Measurements from ENCODE around the gene STK32C.

STK32C gene

DNA sequence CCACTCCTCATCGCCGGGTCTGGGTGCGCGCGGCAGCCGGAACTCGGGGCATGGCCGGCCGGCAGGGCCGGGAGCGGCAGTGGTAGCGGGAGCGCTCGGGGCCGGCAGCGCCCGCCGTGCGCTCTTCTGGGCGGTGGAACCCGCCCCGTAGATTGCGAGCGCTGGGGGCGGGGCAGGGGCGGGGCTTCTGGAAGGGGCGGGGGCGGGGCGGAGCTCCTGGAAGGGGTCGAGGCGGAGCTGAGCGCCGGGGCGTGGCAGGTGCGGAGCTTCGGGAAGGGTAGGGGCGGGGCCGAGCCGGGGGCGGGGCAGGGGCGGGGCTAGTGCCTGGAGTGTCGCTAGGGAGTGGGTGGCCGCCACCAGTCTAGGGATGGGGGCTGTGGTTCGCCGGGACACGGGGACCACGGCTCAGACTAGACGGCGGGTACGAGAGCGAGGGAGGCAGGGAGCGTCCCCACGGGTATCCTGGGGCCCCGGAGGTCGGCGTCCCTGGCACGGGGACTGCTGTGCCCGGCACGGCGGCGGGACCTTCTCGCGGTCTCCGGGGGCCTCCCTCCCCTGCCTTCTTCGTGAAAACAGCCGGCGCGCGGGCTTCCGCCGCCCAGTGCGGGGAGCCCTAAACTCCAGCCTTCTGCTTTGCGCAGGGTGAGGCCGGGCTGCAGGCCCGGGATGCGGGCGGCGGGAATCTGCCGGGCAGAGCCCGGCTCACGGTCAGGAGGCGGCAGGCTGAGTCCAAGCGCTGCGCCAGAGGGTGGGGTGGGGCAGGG, at the start of gene STK32C:
Gene STK32C (minus strand): TSS at position 128 of the 764 bp plus-strand sequence. CDS start 117 bp downstream, at position 11.
- Mint-ChIP-seq H3K27me3 (ENCODE audit: low read depth, poor library complexity) (peaks cover 88% of the 10 kb centered on the region), H3K27ac (no peak within 1 kb of the TSS), H3K36me3 (ENCODE audit: low read depth) (peaks cover 12% of the 10 kb centered on the region), H3K4me3 (peak within 1 kb of the TSS; percentile 86), H3K4me1 (peaks cover 25% of the 10 kb centered on the region), H3K9me3 (peaks cover 25% of the 10 kb centered on the region)
- TF ChIP-seq, protein P1, sequence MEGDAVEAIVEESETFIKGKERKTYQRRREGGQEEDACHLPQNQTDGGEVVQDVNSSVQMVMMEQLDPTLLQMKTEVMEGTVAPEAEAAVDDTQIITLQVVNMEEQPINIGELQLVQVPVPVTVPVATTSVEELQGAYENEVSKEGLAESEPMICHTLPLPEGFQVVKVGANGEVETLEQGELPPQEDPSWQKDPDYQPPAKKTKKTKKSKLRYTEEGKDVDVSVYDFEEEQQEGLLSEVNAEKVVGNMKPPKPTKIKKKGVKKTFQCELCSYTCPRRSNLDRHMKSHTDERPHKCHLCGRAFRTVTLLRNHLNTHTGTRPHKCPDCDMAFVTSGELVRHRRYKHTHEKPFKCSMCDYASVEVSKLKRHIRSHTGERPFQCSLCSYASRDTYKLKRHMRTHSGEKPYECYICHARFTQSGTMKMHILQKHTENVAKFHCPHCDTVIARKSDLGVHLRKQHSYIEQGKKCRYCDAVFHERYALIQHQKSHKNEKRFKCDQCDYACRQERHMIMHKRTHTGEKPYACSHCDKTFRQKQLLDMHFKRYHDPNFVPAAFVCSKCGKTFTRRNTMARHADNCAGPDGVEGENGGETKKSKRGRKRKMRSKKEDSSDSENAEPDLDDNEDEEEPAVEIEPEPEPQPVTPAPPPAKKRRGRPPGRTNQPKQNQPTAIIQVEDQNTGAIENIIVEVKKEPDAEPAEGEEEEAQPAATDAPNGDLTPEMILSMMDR (IDR thresholded peaks at IDR 0.05) = no peak
- DNase-seq = peak; percentile 93

DNA sequence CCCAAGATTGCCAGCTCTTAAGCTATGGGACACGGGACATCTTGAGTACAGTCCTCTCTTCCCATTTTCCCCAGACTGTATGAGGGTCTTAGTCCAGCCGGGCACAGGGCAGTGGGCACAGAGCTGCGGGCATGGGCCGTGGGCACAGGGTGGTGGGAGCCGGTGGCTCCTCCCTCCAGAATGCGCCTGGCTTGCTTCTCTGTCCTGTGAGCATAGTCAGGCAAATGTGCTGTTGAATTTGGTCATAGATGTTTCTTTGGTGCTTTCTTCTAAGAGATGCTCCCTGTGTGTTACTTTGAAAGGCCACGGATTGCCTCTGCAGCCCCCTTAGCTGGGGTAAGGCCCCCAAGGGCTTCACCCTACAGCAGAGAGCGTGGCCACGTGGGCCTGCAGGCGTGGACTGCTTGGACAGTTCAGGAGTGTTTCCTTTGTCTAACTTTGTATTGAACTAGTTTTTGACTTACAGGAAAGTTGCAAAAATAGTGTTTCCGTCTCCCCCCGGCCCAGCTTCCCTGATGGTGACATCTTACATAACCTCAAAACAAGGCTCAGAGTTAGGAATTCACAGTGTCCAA, 49.0 kb upstream of the STK32C start:
- Mint-ChIP-seq H3K4me3 (no peak overlapping the region), H3K9me3 (peaks cover 4% of the 10 kb centered on the region), H3K27me3 (ENCODE audit: low read depth, poor library complexity) (peaks cover 3% of the 10 kb centered on the region), H3K27ac (no peak overlapping the region), H3K4me1 (no peaks in the 10 kb centered on the region), H3K36me3 (ENCODE audit: low read depth) (peaks cover 5% of the 10 kb centered on the region)
- TF ChIP-seq, protein P1 (IDR thresholded peaks at IDR 0.05) = no peak
- no peak for DNase-seq

DNA sequence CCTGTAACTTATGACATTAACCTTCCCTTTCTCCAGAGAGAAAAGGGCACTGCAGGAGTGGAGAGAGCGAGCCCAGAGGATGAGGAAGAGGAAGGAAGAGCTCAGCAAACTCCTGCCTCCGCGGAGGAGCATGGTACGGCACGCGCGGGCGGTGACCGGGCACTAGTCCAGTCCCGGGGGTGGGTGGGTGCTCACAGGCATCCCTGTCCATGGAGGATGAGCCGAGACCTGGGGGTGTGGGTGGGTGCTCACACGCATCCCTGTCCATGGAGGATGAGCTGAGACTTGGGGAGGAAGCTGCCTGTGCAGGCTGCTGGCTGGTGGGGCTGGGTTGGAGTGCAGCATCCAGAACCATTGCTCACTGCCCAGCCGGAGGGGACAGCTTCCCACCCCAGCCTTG, 48.0 kb upstream of the STK32C start:
- Mint-ChIP-seq H3K4me3 (no peak overlapping the region), H3K9me3 (peaks cover 4% of the 10 kb centered on the region), H3K27me3 (ENCODE audit: low read depth, poor library complexity) (peaks cover 8% of the 10 kb centered on the region), H3K4me1 (no peaks in the 10 kb centered on the region), H3K27ac (no peak overlapping the region), H3K36me3 (ENCODE audit: low read depth) (peaks cover 5% of the 10 kb centered on the region)
- DNase-seq = no peak
- TF ChIP-seq, protein P1 (IDR thresholded peaks at IDR 0.05) = no peak

DNA sequence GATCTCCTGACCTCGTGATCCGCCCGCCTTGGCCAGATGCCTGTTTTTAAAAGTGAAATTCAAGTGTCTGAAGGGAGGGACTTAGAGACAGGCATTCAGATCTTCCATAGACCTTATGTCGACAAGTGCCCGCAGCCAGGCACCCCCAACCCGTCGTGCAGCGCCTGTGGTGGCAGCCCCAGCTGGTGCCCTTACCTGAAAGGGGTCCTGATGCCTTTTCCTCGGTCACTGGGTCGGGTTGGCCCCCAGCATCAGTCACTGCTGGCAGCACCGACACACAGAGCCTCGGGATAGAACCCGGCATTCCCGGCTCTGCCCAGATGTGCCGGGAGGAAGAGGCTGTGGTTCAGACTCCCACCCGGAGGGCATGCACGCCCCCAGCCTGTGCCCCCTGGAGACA, 47.5 kb upstream of the STK32C start:
- TF ChIP-seq, protein P1 (IDR thresholded peaks at IDR 0.05) = no peak
- Mint-ChIP-seq H3K4me3 (no peak overlapping the region), H3K9me3 (peaks cover 4% of the 10 kb centered on the region), H3K27ac (no peak overlapping the region), H3K4me1 (peaks cover 3% of the 10 kb centered on the region), H3K27me3 (ENCODE audit: low read depth, poor library complexity) (peaks cover 8% of the 10 kb centered on the region), H3K36me3 (ENCODE audit: low read depth) (peaks cover 5% of the 10 kb centered on the region)
- DNase-seq = no peak

DNA sequence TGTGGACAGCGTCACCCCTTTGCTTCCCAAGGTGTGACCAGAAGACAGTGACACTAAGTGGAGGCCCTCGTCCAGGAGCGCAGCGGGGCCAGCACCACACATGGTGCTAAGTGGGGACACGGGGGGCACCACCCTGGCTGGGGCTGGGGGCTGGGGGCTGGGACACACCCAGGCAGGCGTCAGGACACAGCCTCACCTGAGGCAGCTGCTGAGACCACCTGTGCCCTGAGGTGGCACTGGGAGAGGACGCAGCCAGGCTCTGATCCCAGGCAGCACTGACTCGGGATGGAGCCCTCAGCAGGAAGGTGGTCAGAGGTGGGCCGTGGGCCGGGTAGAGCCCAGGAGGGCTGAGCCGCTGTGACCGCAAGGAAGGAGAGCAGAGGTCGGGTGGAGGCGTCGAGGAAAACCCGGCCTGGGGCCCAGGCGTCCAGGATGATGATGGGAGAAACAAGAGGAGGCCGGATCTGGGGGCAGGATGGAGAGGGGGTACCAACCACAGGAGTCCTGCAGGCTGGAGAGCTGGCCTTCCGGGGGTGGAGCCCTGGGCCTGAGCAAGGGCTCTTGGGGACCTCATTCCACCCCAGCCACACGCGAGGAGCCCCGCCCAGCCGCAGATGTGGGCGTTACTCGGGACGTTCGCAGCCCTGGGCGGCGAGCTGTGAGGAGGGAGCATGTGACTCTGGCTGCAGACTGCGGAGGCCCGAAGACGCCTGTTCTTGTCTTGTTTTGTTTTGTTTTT, 46.8 kb upstream of the STK32C start:
- DNase-seq = no peak
- Mint-ChIP-seq H3K4me3 (no peak overlapping the region), H3K4me1 (peaks cover 7% of the 10 kb centered on the region), H3K9me3 (peaks cover 4% of the 10 kb centered on the region), H3K36me3 (ENCODE audit: low read depth) (peaks cover 5% of the 10 kb centered on the region), H3K27me3 (ENCODE audit: low read depth, poor library complexity) (peaks cover 8% of the 10 kb centered on the region), H3K27ac (peak overlapping the region; percentile 78)
- TF ChIP-seq, protein P1 (IDR thresholded peaks at IDR 0.05) = no peak

Measured in nephron progenitor cell (in vitro differentiated cells).